CD4-positive, alpha-beta T cell (primary cell): ENCODE results near the gene PTHLH. TPM values are rescaled to one million over a fixed set of nuclear protein-coding genes. Genes with fewer than 3 reads are reported as not detected.

ENCODE experiments used
- ATAC-seq: fragments of 200-7000 bp; cut with Tn5 transposase; one replicate; pipeline ENCODE4 v1.10.0; 2022; ENCODE audit warnings: mild to moderate bottlenecking; ENCODE audit not compliant: poor library complexity
- CTCF ChIA-PET: fragments of 350-600 bp; sonication (Branson Sonifier 250); formaldehyde crosslinking; loops from one replicate; lab custom pipeline; 2021; ENCODE audit warnings: antibody characterized with exemption, inconsistent platforms; lab: Charles Lee
- POLR2A ChIA-PET: fragments of 350-600 bp; sonication (Branson Sonifier 250); formaldehyde crosslinking; loops from one replicate; lab custom pipeline; 2021; ENCODE audit warnings: antibody characterized with exemption, inconsistent platforms; lab: Charles Lee
- DNase-seq, 14 experiments: peaks; one replicate each; pipeline ENCODE4 v3.0.0-alpha.2; 2013 to 2020; ENCODE audit warnings: mixed read lengths in 2 of 14
- H3K27ac ChIP-seq, 2 donors: one replicate each; pipeline versions ENCODE4 v1.5.1 to v1.7.0; 2013; ENCODE audit warnings: low read length in 2 of 2, low read depth in 1 of 2, mild to moderate bottlenecking in 1 of 2
- H3K27me3 ChIP-seq, 2 experiments: 1 replicate in 1 of 2; 2 replicates in 1 of 2; pipeline versions ENCODE4 v1.6.1 to v1.7.0; 2013; ENCODE audit warnings: low read length in 2 of 2, control low read depth in 1 of 2, mild to moderate bottlenecking in 1 of 2, moderate library complexity in 1 of 2; ENCODE audit not compliant: insufficient read depth in 2 of 2, control insufficient read depth in 1 of 2
- H3K36me3 ChIP-seq: one replicate; pipeline ENCODE4 v1.6.1; 2013; ENCODE audit warnings: low read length, control low read depth; ENCODE audit not compliant: insufficient read depth
- H3K4me1 ChIP-seq: one replicate; pipeline ENCODE4 v1.6.1; 2013; ENCODE audit warnings: low read length, control low read depth; ENCODE audit not compliant: insufficient read depth
- H3K4me3 ChIP-seq: one replicate; pipeline ENCODE4 v1.5.1; 2013; ENCODE audit warnings: mild to moderate bottlenecking, low read length, moderate library complexity
- H3K9me3 ChIP-seq, 2 experiments: 1 replicate in 1 of 2; 2 replicates in 1 of 2; pipeline versions ENCODE4 v1.6.1 to v1.7.0; 2013; ENCODE audit warnings: low read length in 2 of 2, mild to moderate bottlenecking in 2 of 2, control low read depth in 1 of 2, moderate library complexity in 1 of 2; ENCODE audit not compliant: control insufficient read depth in 1 of 2, insufficient read depth in 1 of 2
- H3K27ac Mint-ChIP-seq: one replicate; pipeline ENCODE4 v1.8.0; 2020; ENCODE audit warnings: mixed read lengths
- H3K27me3 Mint-ChIP-seq: one replicate; pipeline ENCODE4 v1.8.0; 2021; ENCODE audit warnings: mixed read lengths
- H3K36me3 Mint-ChIP-seq: one replicate; pipeline ENCODE4 v1.8.0; 2021; ENCODE audit warnings: low read depth, mixed read lengths
- H3K4me1 Mint-ChIP-seq: one replicate; pipeline ENCODE4 v1.8.0; 2021; ENCODE audit warnings: low read depth, mixed read lengths
- H3K4me3 Mint-ChIP-seq: one replicate; pipeline ENCODE4 v1.8.0; 2020; ENCODE audit warnings: mild to moderate bottlenecking, mixed read lengths
- H3K9me3 Mint-ChIP-seq: one replicate; pipeline ENCODE4 v1.8.0; 2020; ENCODE audit warnings: mixed read lengths
- intact Hi-C, 2 experiments: fragments of 100-400 bp; cut with DNase I in 1 of 2; cut with micrococcal nuclease in 1 of 2; formaldehyde crosslinking; loops; one replicate each; pipeline versions ENCODE4 v1.15.1 to v1.9.0; 2023 to 2025; cut with DNase I, micrococcal nuclease
- total RNA-seq, 174 experiments: library from RNA in 2 of 174; stranded (reverse) in 2 of 174; gene quantifications; one replicate each; pipeline ENCODE4 v1.2.3 and lab custom pipeline; 2021 to 2026
- TF ChIP-seq, protein P1 (sequence below): fragments of 200-600 bp; IDR thresholded peaks from one replicate; pipeline ENCODE4 v1.8.0; 2022; ENCODE audit warnings: antibody characterized with exemption, mild to moderate bottlenecking

PTHLH gene
- total RNA-seq, 2 experiments from 2014 or later = not detected

DNA sequence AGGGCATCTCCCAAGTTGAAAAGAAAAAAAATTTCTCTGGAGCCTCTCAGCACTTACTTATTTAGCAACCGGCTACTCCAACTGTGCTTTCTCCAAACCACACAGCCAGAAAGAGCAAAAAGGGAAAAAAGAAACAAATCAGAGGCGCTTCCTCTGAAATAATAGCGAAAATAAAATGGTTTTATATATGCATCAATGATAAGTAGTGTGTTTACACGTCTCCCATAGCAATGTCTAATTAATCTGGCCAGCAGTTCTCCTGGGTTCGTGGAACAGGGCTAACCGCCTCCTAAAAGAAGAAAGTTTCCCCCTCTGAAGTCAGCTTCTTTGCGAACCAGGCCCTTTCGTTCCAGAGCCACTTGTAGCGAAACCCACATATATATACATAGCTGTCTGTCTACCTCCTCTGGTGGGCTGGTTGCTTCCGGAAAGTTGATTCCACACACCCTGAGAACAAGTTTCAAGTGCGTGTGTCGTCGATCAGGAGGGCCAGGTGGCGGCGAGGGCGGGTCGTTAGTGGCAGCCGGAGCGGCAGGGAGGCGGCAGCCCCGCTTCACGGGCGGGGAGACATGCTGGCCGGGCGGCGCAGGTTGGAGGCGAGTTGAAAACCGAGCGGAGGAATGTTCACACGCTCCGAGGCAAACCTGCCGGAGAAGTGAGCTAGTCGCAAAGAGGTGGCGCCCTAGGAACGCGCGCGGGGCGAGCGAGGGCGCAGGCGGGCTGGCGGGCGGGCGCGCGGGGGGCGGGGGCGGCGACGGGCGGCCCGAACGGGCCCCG, 2.7 kb downstream of the PTHLH start:
- ChIA-PET CTCF (no interaction called here), POLR2A (no interaction called here)
- DNase-seq = peak in 8 of 14 experiments; percentile 11 to 50 (median 22)
- TF ChIP-seq, protein P1, sequence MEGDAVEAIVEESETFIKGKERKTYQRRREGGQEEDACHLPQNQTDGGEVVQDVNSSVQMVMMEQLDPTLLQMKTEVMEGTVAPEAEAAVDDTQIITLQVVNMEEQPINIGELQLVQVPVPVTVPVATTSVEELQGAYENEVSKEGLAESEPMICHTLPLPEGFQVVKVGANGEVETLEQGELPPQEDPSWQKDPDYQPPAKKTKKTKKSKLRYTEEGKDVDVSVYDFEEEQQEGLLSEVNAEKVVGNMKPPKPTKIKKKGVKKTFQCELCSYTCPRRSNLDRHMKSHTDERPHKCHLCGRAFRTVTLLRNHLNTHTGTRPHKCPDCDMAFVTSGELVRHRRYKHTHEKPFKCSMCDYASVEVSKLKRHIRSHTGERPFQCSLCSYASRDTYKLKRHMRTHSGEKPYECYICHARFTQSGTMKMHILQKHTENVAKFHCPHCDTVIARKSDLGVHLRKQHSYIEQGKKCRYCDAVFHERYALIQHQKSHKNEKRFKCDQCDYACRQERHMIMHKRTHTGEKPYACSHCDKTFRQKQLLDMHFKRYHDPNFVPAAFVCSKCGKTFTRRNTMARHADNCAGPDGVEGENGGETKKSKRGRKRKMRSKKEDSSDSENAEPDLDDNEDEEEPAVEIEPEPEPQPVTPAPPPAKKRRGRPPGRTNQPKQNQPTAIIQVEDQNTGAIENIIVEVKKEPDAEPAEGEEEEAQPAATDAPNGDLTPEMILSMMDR = no peak
- H3K27me3 Mint-ChIP-seq = peaks cover 92% of the 10 kb centered on the region
- ATAC-seq = peak; percentile 59
- no peak overlapping the region for H3K27ac Mint-ChIP-seq
- H3K36me3 ChIP-seq = no peaks in the 10 kb centered on the region
- H3K4me1 Mint-ChIP-seq = peaks cover 24% of the 10 kb centered on the region
- peak overlapping the region; percentile 48 for H3K4me3 ChIP-seq
- no peak overlapping the region for H3K27ac ChIP-seq
- H3K36me3 Mint-ChIP-seq = no peaks in the 10 kb centered on the region
- H3K4me1 ChIP-seq = peaks cover 14% of the 10 kb centered on the region
- peak overlapping the region; percentile 84 for H3K4me3 Mint-ChIP-seq
- H3K9me3 ChIP-seq = peaks cover 0 to 11% of the 10 kb centered on the region in 2 experiments
- H3K27me3 ChIP-seq = peaks cover 46 to 91% of the 10 kb centered on the region in 2 experiments
- intact Hi-C loops = no loop called here
- no peaks in the 10 kb centered on the region for H3K9me3 Mint-ChIP-seq

DNA sequence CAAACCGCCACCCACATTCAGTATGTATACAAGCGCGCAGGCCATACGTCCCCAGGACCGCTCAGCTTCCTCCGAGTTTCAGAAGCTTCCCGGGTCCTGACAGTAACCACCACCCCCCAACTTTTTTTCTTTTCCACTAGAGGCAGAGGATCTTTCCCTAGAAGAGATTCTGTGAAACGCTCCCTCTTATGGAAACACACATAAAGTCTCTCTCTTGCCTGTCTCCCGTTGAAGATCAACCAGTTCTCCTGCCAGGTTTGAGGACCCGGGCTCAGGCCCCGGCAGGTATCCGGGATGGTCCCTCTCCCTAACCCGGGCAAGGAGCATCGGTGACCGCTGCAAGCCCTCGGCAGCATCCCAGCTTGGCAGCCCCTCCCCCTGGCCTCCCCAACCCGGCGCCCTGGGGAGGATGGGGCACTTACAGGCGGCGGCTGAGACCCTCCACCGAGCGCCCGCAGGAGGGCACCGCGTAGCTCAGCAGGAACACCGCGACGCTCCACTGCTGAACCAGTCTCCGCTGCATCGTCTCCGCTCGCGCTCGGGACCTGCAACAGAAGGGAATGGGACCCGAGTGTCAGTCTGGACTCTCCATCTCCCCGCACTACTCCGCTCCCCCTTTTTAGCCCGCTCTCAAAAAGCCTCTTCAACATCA, 3.4 kb downstream of the PTHLH start:
- CTCF ChIA-PET = interaction anchor here (0.6 kb wide), 1 partner anchor 18 kb away, joined by 3 read pairs; no protein-coding TSS in a partner anchor
- ATAC-seq = no peak

DNA sequence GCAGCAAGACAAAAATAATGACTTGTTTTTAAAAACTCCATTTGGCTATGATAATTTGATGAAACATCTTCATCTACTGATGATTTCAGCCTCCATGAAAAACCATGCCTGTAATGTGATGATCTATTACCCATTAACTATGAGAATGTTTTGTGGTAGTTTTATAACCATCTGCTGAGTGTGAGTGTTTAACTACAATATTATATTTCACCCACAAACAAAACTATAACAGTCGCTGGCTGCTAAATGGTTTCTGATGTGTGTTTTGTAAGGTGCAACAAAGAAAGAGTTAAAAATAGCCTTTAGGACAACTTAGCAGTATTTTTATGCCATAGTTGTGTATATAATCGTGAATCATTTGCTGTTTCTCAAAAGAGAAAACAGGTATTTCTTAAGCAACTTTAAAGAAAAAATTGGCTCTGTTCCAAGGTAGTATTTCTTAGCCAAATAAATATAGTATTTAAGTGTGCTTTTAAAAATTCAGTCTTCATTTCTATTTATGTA, 4.9 kb downstream of the PTHLH start:
- TF ChIP-seq, protein P1 = no peak
- H3K9me3 Mint-ChIP-seq = no peaks in the 10 kb centered on the region
- H3K27me3 ChIP-seq = peaks cover 39 to 73% of the 10 kb centered on the region in 2 experiments
- no peak overlapping the region for H3K27ac ChIP-seq
- ATAC-seq (no peak), DNase-seq (no peak)
- H3K9me3 ChIP-seq = peaks cover 0 to 3% of the 10 kb centered on the region in 2 experiments
- ChIA-PET CTCF (no interaction called here), POLR2A (no interaction called here)
- H3K4me1 ChIP-seq = peaks cover 14% of the 10 kb centered on the region
- intact Hi-C loops = no loop called here
- no peak overlapping the region for H3K4me3 Mint-ChIP-seq
- peaks cover 91% of the 10 kb centered on the region for H3K27me3 Mint-ChIP-seq
- no peaks in the 10 kb centered on the region for H3K36me3 ChIP-seq
- no peak overlapping the region for H3K4me3 ChIP-seq
- H3K27ac Mint-ChIP-seq = no peak overlapping the region
- H3K36me3 Mint-ChIP-seq = no peaks in the 10 kb centered on the region
- H3K4me1 Mint-ChIP-seq = peaks cover 24% of the 10 kb centered on the region

More for the DNA sequence above, 3.4 kb downstream of the PTHLH start:
- H3K9me3 Mint-ChIP-seq = no peaks in the 10 kb centered on the region
- peaks cover 0 to 4% of the 10 kb centered on the region in 2 experiments for H3K9me3 ChIP-seq
- intact Hi-C loops = no loop called here
- DNase-seq = peak in 2 of 14 experiments; percentile 4 to 13
- H3K27ac ChIP-seq = no peak overlapping the region
- H3K27me3 ChIP-seq = peaks cover 42 to 86% of the 10 kb centered on the region in 2 experiments
- no peaks in the 10 kb centered on the region for H3K36me3 Mint-ChIP-seq
- H3K4me3 ChIP-seq = peak overlapping the region; percentile 48
- H3K36me3 ChIP-seq = no peaks in the 10 kb centered on the region
- peaks cover 91% of the 10 kb centered on the region for H3K27me3 Mint-ChIP-seq
- peaks cover 14% of the 10 kb centered on the region for H3K4me1 ChIP-seq
- TF ChIP-seq, protein P1 = no peak
- no peak overlapping the region for H3K27ac Mint-ChIP-seq
- H3K4me3 Mint-ChIP-seq = peak overlapping the region; percentile 84
- peaks cover 24% of the 10 kb centered on the region for H3K4me1 Mint-ChIP-seq
- POLR2A ChIA-PET = no interaction called here
